NCI-H774 (cell line): ENCODE measurements around the gene TRMU.

Source experiments
- DNase-seq: peaks from one replicate; lab custom pipeline; 2025; lab: John Stamatoyannopoulos, UW

The TRMU gene

DNA sequence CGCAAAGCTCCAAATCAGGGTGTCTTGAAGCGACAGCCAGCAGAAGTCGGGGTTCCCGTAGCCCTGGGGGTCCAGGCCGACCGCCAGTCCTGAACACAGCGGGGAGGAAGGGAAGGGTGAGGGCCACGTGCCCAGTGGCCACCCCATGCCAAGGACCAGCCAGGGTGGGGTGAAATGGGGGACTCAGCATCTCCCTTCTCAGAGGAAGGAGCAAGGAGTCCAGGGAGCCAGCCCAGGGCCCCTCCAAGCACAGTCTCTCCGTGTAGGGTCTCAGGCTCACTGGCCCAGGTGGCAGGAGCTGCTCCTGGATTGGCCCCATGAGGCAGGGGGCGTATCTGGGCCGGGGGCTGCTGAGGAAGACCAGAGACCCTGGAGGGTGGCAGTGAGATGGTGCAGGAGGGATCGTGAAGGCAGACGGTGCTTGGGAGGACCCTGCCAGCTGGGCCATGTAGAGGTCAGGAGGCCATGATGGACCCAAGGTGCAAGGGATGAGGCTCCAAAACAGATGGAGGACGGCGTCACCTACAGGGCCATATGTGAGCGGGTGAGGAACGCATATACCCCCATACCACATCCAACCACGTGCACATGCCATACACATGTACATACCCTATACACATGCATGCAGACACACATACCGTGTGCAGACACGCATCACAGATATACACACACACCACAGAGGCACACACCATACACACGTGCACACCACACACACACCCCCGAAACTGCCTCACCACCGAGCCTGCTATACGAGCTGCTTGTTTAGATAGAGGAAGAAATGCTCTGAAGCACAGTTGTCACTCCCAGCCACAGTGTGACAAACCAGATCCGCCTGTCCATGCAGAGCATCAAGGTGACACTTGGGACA lies 34.4 kb downstream of the TRMU start:
- DNase-seq, result no peak

GRCh38 chr22:46370584-46371291 lies 35.2 kb downstream of the TRMU start:
- no peak for DNase-seq

GRCh38 chr22:46371623-46372226 lies 36.2 kb downstream of the TRMU start:
- no peak for DNase-seq

- DNase-seq, result no peak
These were observed 37.2 kb downstream of the TRMU start for GRCh38 chr22:46372686-46373085.

DNA sequence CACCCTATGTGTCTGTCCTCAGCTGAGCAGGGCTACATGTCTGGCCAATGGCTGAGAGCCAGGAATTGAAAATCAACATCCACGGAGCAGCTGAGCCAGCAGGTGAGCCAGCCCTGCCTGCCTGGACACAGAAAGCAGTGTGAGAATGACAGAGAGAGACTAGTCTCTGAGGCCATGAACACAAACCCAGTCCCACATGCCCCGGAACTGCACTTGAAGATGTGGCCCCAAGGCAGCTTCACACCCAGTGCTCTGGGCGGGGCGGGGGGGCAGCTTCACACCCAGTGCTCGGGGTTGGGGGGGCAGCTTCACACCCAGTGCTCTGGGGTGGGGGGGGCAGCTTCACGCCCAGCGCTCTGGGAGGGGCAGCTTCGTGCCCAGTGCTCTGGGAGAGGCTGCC lies 37.6 kb downstream of the TRMU start:
- peak; percentile 4 for DNase-seq

DNA sequence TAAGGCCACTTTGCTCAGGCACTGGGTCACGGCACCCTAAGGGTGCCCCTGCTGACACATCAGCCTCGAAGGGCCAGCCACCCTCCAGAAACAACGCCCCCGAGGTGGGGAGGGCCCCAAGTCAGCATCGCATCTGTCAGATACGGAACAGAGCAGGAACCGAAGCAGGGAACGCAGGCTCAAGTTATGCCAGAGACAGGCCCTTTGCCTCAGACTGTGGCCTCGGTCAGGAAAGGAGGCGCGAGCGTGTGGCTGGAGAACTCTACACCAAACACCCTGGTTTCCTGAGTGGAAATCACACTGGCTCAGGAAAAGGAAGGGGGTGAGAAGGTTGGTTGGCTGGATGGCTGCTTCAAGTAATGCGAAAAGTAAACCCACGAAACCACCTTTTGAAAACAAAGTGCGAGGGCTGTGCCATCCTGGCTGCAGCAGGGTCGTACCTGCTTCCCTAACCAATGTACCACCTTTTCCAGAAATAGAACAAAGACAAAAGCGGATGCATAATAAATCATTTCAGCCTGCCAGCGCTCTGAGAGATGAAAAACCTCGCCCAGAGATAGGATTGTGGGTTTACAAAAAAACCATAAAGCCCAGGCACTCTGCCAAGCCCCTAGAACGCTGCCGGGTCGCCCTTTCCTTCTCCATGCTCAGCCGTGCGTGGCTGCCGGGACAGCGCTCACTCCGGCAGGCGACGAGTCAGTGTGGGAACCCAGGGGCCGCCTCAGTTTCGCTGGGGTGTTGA lies 38.6 kb downstream of the TRMU start:
- DNase-seq, result no peak

DNA sequence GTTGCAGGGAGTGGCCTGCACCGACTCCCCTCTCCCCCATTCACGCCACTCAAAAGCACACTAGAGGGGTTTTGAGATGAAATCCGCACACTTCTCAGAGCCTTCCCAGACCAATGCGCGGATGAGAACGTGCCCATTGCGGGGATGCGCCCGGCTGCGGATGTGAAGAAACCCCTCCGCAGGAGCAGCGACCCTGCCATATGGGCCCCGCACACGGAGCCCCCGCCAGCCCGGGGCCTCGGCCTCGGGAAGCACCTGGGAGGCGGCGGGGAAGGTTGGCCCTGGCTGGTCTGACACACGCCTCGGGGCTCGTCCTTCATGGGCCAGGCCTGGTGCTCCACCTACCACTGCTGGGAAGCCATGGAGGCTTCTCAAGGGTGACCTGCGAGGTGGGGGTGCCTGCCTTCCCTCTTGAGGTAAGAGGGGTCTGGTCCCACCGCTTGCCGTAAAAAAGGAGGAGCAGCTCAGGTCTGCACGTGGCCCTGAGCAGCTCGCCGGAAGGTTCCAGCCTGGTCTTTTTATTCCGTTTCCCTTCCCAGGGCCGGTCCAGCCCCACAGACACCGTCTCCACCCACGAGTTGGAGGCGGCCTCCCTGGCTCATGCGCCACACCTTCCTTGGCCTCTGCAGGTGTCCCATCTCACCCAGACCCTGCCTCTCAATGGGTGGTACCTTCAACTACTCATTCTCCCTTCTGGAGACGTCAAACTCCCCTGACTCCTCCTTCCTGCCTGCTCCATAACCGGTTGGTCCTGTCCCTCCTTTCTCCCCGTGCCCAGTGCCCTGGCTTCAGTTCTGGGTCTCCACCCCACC lies 39.4 kb downstream of the TRMU start:
- no peak for DNase-seq

DNA sequence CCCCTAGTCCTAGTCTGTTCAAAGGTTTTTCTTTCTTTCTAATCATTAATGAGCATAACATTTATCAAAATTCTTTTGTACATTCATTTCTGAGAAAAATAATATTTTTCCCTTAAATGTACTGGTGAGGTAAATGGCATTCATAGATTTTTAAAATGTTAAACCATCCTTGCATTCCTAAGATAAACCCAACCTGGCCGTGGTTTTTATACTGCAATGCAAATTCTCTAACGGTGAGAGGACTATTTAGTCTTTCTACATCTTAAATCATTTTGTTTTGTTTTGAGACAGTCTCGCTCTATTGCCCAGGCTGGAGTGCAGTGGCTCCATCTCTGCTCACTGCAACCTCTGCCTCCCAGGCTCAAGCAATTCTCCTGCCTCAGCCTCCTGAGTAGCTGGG lies 40.6 kb downstream of the TRMU start:
- no peak for DNase-seq

- no peak for DNase-seq
These were observed 41.5 kb downstream of the TRMU start for GRCh38 chr22:46376908-46377524.

- no peak for DNase-seq
These were observed 42.3 kb downstream of the TRMU start for GRCh38 chr22:46377525-46378425.

GRCh38 chr22:46378426-46379065 lies 43.0 kb downstream of the TRMU start:
- DNase-seq, result no peak

DNA sequence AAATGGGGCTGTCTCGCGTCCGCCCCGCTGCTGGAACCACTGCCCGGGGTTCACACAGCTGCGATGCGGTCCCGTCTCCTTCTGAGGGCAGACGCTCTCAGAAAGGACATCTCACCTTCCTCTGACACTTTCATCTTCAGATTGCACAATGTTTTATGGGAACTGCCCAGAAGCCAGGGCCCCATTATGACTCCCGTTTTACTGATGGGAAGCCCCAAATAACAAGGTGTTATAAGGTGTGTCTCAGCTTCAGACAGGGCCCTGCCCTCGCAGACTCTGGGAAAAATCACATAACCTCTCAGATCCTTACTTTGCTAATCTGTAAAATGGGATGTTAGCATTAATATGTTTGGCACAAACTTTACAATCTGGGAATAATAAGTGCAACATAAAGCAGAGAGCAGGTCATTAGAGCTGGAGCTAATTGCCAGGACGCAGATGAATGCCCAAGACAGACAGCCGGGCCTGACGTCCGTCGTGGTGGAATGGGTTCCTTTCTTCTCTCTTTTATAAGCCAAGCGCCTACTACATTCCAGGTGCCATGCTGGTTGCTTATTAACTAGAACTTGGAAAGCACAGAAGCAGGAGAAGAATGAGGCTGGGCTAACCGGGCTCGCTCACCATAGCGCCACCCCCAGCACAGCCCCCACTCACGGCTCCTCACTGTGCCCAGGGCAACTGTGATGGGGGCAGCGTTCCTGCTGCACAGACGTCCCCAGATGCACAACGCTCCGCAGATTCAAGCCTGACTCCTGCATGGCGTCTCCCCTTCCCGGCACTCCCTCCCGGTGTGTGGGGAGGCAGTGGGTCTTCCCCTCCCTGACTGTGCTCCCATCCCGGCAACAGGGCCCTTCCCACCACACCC lies 43.8 kb downstream of the TRMU start:
- DNase-seq, result no peak

DNA sequence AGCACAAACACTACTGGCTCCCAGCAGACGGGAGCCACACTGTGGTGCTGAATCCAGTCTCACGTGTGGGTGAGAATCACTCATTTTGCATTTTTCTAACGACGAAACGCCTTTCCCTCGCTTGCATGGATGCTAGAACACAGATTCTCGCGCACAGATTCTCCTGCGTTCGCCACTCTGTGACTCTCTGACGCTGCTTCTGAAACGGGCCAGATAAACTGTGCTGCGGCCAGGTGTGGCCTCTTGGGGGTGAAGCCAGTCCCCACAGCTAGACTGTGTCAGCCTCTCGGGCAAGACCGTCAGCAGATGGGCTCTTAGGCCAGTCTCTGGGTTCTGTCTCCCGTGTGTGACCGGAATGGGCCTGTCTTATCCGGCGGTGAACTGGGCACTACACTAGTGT lies 44.6 kb downstream of the TRMU start:
- DNase-seq, result no peak

GRCh38 chr22:46380581-46380980 lies 45.1 kb downstream of the TRMU start:
- no peak for DNase-seq

DNA sequence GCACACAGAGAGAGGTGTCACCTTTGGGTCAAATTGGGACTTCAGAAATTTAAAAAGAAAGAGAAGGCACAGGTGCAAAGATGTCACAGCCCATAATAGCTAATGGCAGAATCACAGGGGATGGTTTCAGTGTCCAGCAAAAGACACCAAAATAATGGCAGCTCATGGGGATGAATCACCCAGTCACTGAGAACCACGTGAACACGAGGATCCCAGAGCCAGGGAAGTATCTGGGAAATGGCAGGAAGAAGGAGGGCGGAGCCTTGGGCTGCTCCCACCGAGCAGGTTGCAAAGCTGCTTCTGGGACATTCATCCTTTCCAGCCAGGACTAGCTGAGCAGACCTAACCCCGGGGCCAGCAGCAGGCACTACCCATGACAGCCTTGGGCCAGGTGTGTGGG lies 45.6 kb downstream of the TRMU start:
- no peak for DNase-seq

DNA sequence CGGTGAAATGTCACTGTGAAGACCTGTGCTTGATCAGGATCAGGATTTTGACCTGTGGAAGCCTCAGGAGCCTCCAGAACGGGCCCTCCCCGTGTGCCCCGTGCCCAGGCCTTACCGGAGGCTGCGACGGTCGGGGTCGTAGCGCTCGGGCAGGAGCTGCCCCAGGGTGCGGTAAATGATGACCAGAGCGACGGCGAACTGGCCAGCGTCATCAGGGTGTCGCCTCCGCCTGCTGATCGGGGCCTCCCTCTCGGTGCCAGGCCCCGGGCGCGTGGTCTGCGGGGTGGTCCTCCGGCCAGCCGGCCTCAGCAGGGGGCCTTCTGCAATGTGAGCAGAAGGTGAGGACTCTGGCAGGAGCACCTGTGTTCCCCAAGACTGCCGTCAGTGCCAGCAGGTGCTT lies 46.2 kb downstream of the TRMU start:
- no peak for DNase-seq

DNA sequence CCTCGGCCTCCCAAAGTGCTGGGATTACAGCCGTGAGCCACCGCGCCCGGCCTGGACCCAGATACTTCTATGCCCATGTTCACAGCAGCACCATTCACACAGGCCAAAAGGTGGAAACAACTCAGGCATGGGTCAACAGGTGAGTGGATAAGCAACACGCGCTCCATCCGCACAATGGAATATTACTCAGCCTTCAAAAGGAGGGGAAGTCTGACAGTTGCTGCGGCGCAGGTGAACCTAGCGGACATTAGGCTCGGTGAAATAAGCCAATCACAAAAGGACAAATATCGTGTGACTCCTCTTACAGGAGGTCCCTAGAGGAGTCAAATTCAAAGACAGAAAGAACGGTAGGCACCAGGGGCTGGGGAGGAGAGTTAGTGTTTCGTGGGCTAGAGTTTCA lies 47.0 kb downstream of the TRMU start:
- no peak for DNase-seq

- DNase-seq, result no peak
These were observed 50.8 kb downstream of the TRMU start for GRCh38 chr22:46386312-46386711.

- no peak for DNase-seq
These were observed 52.2 kb downstream of the TRMU start for GRCh38 chr22:46387748-46388147.
